Rectal smooth muscle tissue (tissue), 1 donor: ENCODE measurements around the gene GLS2.

Experiments used
- H3K27ac ChIP-seq: one replicate; pipeline ENCODE4 v1.7.0; 2013; ENCODE audit warnings: low read depth, low read length, inconsistent platforms
- H3K27me3 ChIP-seq: one replicate; pipeline ENCODE4 v1.7.0; 2013; ENCODE audit warnings: low read length; ENCODE audit not compliant: control insufficient read depth, insufficient read depth
- H3K36me3 ChIP-seq: one replicate; pipeline ENCODE4 v1.7.0; 2013; ENCODE audit warnings: low read length; ENCODE audit not compliant: control insufficient read depth, insufficient read depth
- H3K4me1 ChIP-seq: one replicate; pipeline ENCODE4 v1.7.0; 2013; ENCODE audit warnings: low read length; ENCODE audit not compliant: control insufficient read depth, insufficient read depth
- H3K4me3 ChIP-seq: one replicate; pipeline ENCODE4 v1.7.0; 2013; ENCODE audit warnings: low read length
- H3K9ac ChIP-seq: one replicate; pipeline ENCODE4 v1.7.0; 2013; ENCODE audit warnings: low read length

The GLS2 gene

DNA sequence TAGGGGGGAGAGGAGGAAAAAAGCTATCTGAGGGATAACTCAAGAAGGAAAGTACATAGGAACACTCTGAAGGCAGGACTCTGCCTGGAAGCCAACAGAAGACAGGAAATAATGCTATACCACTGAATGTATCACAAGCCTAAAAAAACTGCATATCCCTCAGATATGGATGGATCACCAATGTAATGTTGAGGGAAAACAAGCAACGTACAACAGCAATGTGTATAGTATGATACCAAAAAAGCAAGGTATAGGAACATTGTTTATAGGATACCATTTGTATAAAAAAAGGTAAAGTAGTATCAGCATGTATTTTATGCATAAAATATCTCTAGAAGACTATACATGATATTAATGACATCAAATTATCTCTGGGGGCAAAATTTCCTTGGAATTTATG is 3.4 kb downstream of the GLS2 start:
- no peak overlapping the region for H3K4me3 ChIP-seq
- no peak overlapping the region for H3K27ac ChIP-seq
- no peaks in the 10 kb centered on the region for H3K27me3 ChIP-seq
- H3K36me3 ChIP-seq, result no peaks in the 10 kb centered on the region
- no peak overlapping the region for H3K9ac ChIP-seq
- H3K4me1 ChIP-seq, result peaks cover 2% of the 10 kb centered on the region

DNA sequence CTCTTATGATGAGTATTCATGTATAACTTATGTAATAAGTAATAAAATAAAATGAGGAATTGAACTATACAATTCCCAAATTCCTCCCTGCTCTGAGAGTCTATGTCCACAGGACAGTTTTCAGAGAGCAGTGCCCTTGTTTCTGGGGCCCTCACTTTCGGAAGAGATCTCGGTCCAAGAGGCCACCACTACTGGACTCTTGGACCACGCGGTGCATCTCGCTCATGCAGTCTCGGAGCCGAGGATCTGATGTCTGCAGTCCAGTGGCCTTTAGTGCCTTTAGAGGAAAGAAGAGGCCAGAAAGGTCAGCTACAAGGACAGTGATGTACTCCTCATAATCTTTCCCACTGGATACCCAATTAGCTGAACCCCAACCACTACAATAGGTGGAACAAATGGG is 8.3 kb downstream of the GLS2 start:
- Histone ChIP-seq H3K4me1 (no peaks in the 10 kb centered on the region), H3K9ac (no peak overlapping the region), H3K27me3 (no peaks in the 10 kb centered on the region), H3K4me3 (no peak overlapping the region), H3K36me3 (peaks cover 4% of the 10 kb centered on the region), H3K27ac (no peak overlapping the region)

DNA sequence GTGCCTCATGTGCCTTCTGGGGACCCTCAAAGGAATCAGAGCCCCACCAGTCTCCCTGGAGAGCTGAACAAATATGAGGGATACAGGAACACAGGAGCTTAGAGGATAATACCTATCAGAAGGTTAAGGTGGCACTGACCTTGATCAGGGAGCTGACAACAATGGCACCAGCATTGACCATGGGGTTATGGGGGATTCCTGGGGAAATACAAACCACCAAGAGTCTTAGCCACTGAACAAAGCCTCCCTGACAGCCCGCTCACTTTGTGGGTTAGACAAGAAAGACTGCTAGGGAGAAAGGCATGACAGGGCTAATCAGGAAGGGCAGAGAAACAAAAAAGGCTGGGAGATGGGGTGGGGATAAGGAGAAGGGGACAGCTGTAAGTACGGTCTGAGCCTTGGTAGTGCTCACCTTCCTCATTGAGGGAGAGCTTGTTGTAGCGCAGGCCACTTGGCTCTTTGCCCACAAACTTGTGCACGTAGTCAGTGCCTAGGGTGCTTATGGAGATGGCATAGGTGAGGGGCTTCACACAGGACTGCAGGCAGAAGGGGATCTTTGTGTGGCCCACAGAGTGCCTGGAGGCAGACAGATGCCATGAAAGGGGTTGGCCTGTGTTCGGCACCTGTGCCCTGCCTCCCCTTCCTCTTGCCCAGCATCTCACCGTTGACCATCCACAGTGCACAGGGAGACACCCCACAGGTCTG is 10.3 kb downstream of the GLS2 start:
- Histone ChIP-seq H3K27me3 (no peaks in the 10 kb centered on the region), H3K27ac (no peak overlapping the region), H3K4me3 (no peak overlapping the region)

DNA sequence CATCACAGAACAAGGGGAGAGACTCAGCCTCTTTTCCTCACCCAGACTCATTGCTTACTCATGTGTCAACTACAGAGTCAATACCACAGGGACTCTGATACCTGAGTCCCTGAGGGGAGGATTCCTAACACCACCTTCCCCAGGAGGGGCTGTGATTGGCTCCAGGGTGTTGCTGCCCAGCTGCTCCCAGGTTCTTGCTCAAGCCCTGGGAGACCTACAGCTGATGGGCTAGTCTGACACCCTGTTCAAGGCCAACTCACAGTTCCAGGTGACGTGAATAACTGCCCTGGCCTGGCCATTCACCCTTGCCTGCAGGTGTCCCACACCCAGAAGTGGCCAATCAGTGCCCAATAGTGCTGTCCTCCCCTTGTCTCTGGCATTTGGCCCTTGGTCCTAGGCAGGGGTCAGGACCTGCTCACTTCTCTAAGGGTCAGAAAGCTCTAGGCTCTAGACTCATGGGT is 11.0 kb downstream of the GLS2 start:
- Histone ChIP-seq H3K9ac (no peak overlapping the region), H3K27me3 (no peaks in the 10 kb centered on the region), H3K36me3 (peaks cover 4% of the 10 kb centered on the region), H3K4me3 (no peak overlapping the region), H3K27ac (no peak overlapping the region), H3K4me1 (no peaks in the 10 kb centered on the region)

More for the DNA sequence above, 10.3 kb downstream of the GLS2 start:
- Histone ChIP-seq H3K36me3 (peaks cover 4% of the 10 kb centered on the region), H3K4me1 (no peaks in the 10 kb centered on the region), H3K9ac (no peak overlapping the region)

DNA sequence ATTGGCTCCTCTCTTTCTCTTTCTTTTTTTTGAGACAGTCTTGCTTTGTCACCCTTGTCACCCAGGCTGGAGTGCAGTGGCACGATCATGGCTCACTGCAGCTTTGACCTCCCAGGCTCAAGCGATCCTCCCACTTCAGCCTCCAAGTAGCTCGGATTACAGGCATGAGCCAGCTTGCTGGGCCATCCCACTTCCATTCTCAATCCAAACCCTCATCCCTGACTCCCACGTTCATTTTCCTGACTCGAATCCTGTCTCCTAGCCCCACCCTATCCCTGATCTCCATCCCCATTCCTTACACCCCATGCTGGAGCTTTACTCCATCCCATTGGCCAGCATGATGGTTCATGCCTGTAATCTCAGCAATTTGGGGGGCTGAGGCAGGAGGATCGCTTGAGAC is 11.8 kb downstream of the GLS2 start:
- Histone ChIP-seq H3K36me3 (peaks cover 4% of the 10 kb centered on the region), H3K27ac (no peak overlapping the region), H3K27me3 (no peaks in the 10 kb centered on the region), H3K4me3 (no peak overlapping the region), H3K9ac (no peak overlapping the region), H3K4me1 (no peaks in the 10 kb centered on the region)

DNA sequence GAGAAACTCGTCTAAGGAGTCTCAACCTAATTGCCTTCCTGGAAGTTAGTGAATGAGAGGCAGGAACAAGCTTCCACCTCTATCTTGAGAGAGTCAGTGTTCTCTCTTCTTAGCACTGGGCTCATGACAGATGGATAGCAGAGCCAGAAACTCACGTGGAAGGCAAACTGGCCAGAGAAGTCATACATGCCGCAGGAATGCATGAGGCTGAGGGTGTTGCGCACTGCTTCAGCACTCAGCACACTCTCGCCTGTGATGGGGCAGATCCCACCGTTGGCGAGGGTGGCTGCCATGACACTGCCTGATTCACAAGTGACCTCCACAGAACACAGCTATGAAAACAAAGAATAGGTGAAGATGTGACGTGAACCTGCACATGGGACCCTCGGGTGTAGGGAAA is 13.6 kb downstream of the GLS2 start:
- H3K27ac ChIP-seq, result no peak overlapping the region
- H3K9ac ChIP-seq, result no peak overlapping the region
- no peaks in the 10 kb centered on the region for H3K27me3 ChIP-seq
- peaks cover 4% of the 10 kb centered on the region for H3K36me3 ChIP-seq
- no peaks in the 10 kb centered on the region for H3K4me1 ChIP-seq
- H3K4me3 ChIP-seq, result no peak overlapping the region

DNA sequence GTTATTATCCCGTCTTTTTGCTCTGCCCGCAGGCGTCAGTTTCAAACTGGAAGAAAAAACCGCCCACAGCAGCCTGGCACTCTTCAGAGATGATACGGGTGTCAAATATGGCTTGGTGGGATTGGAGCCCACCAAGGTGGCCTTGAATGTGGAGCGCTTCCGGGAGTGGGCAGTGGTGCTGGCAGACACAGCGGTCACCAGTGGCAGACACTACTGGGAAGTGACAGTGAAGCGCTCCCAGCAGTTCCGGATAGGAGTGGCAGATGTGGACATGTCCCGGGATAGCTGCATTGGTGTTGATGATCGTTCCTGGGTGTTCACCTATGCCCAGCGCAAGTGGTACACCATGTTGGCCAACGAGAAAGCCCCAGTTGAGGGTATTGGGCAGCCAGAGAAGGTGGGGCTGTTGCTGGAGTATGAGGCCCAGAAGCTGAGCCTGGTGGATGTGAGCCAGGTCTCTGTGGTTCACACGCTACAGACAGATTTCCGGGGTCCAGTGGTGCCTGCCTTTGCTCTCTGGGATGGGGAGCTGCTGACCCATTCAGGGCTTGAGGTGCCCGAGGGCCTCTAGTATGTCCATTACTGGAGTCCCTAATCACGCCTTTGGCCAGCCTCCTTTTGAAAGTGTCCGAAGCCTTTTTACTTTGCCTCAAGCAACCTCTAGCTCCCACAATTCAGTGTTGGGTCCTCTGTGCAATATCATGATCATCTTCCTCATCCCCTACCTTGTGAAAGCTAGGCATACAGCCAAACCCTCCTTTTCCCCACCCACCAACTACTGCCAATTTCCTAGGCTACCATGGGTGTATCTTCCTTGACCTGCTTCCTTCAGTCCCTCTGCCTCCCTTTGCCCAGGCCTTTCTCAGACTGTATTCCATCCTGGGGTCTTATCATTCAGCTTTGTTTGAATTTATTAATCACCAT is 18.7 kb downstream of the GLS2 start:
- H3K4me3 ChIP-seq, result peak overlapping the region; percentile 100
- no peaks in the 10 kb centered on the region for H3K4me1 ChIP-seq
- peak overlapping the region; percentile 88 for H3K27ac ChIP-seq
- H3K36me3 ChIP-seq, result no peaks in the 10 kb centered on the region
- peak overlapping the region; percentile 97 for H3K9ac ChIP-seq
- no peaks in the 10 kb centered on the region for H3K27me3 ChIP-seq

DNA sequence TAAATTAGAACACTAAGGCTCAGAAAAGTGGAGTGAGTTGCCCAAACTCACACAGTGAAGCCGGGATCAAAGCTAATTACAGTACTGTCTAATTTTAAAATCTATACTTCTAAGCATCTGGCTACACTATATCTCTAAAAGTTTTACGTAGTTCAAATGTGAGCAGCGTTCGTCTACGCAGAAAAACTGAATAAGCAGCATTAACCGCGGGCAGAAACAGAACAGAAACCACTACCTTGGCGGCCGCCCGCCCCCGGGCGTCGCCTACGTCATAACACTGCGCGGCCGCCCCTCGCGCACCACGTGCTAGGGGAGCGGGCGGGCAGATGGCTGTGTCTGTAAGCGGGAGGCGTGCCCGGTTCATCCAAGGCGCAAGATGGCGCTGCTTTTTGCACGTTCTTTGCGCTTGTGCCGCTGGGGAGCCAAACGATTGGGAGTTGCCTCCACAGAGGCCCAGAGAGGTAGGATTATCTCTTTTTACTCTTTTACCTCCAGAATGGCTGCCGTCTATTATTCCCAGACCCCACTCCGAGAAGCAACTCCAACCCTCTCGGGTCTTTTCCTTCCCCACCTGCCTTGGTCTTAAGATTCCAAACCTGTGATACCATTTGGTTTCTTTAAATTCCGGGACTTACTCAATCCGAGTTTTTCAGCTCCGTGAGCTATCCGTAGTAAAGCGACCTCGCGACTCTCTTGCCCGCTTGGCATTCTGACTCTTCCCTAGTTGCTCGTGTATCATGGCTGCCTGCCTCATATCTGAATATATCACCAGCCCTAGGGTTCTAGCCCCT is 19.6 kb downstream of the GLS2 start, which contains the start of gene SPRYD4:
SPRYD4 (plus strand) TSS at position 363 of the 791 bp plus-strand sequence; CDS start at position 377, 14 bp downstream.
- H3K4me3 ChIP-seq, result peak within 1 kb of the TSS; percentile 100
- H3K9ac ChIP-seq, result peak within 1 kb of the TSS; percentile 97
- H3K27me3 ChIP-seq, result no peaks in the 10 kb centered on the region
- peak within 1 kb of the TSS; percentile 88 for H3K27ac ChIP-seq
- H3K36me3 ChIP-seq, result no peaks in the 10 kb centered on the region
- H3K4me1 ChIP-seq, result peaks cover 2% of the 10 kb centered on the region

DNA sequence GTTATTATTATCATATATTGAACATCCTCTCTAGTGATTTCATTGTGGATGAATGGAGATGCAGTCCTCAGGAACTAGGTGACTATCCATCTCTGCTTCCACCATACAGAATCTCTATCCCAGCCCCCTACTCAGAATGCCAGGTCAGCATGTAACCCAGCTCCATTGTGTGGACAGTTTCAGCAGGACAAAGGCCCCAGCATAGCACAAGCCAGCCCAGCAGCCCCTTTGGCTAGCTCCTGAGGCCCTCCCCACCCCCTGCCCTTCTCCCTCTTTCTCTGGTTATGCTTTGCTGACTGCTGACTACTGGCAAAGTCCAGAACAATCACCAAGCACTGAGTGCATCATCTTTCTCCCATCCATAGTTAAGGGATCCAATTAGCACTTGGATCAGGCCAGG is 25.4 kb downstream of the GLS2 start:
- Histone ChIP-seq H3K36me3 (no peaks in the 10 kb centered on the region), H3K9ac (no peak overlapping the region), H3K4me1 (peaks cover 2% of the 10 kb centered on the region), H3K4me3 (no peak overlapping the region), H3K27ac (no peak overlapping the region), H3K27me3 (no peaks in the 10 kb centered on the region)

DNA sequence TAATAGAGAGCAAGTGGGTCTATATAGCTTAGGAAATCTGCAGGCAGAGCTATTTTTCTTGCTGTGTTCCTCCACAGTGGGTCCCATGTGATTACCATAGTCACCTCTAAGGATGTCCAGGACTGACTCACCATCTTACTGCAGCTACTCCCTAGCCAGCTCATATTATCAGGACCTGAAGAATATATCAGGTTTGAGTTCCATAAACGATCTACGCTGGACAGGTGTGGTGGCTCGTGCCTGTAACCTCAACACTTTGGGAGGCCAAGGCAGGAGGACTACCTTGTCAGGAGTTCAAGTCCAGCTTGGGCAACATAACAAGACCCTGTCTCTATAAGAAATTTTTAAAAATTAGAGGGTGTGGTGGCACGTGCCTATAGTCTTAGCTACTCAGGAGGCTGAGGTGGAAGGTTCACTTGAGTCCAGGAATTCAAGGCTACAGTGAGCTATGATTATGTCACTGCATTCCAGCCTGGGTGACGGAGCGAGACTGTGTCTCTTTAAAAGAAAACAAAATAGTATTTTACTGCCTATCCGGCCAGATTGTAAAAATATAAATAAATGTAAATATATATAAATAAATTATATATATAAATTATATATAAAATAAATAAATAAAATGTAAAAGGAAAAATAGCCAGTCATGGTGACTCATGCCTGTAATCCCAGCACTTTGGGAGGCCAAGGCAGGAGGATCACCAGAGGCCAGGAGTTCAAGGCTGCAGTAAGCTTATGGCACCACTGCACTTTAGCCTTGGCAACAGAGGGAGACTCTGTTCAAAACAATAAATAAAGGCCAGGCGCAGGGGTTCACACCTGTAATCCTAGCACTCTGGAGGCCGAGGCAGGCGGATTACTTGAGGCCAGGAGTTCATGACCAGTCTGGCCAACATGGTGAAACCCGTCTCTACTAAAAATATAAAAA is 26.5 kb downstream of the GLS2 start:
- H3K27ac ChIP-seq, result no peak overlapping the region
- no peak overlapping the region for H3K9ac ChIP-seq
- no peaks in the 10 kb centered on the region for H3K27me3 ChIP-seq
- H3K36me3 ChIP-seq, result no peaks in the 10 kb centered on the region
- no peak overlapping the region for H3K4me3 ChIP-seq
- H3K4me1 ChIP-seq, result peaks cover 2% of the 10 kb centered on the region

DNA sequence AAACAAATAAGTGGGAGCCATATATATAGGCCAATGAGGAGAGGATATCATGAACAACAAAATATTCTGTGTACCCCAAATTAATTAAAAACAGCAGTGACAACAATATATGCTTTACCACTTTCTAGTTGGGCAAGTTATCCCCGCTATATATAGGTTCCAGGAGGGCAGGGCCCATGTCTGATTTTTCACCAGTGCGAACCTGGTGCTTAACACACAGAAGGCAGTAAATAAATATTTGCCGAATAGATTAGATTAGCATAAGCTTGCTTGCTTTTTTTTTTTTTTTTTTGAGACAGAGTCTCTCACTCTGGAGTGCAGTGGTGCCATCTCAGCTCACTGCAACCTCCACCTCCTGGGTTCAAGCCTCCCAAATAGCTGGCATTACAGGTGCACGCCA is 30.1 kb downstream of the GLS2 start:
- no peaks in the 10 kb centered on the region for H3K27me3 ChIP-seq
- H3K4me3 ChIP-seq, result no peak overlapping the region
- H3K9ac ChIP-seq, result no peak overlapping the region

More for the DNA sequence above, 30.1 kb downstream of the GLS2 start:
- Histone ChIP-seq H3K4me1 (no peaks in the 10 kb centered on the region), H3K27ac (no peak overlapping the region), H3K36me3 (no peaks in the 10 kb centered on the region)
